HG03066 (cell line): ENCODE data around the gene TTC39A.

ENCODE experiments used
- ATAC-seq: cut with Tn5 transposase; IDR thresholded peaks from one replicate; pipeline ENCODE4 v1.9.1; 2021; ENCODE audit warnings: low read depth; ENCODE audit not compliant: unreplicated experiment

The TTC39A gene

GRCh38 chr1:51330331-51331201 is at the start of gene TTC39A:
Gene TTC39A, minus strand, starts transcription at chr1:51330562. Its CDS starts 85 bp downstream, at chr1:51330477.
- ATAC-seq: no peak

- no peak for ATAC-seq
Observed at GRCh38 chr1:51378871-51379270, 48.5 kb upstream of the TTC39A start.

GRCh38 chr1:51373898-51374297 is 43.5 kb upstream of the TTC39A start:
- ATAC-seq: no peak

- no peak for ATAC-seq
Observed at GRCh38 chr1:51372561-51372960, 42.2 kb upstream of the TTC39A start.

- no peak for ATAC-seq
Observed at GRCh38 chr1:51369171-51369570, 38.8 kb upstream of the TTC39A start.

- ATAC-seq: no peak
Observed at GRCh38 chr1:51365774-51366173, 35.4 kb upstream of the TTC39A start.

- ATAC-seq: no peak
Observed at GRCh38 chr1:51359879-51360278, 29.5 kb upstream of the TTC39A start.

GRCh38 chr1:51355382-51355781 is 25.0 kb upstream of the TTC39A start:
- no peak for ATAC-seq

GRCh38 chr1:51354416-51354815 is 24.1 kb upstream of the TTC39A start:
- ATAC-seq: no peak

GRCh38 chr1:51351907-51352306 is 21.5 kb upstream of the TTC39A start:
- ATAC-seq: no peak

- no peak for ATAC-seq
Observed at GRCh38 chr1:51349862-51350261, 19.5 kb upstream of the TTC39A start.

- no peak for ATAC-seq
Observed at GRCh38 chr1:51348147-51348527, 17.8 kb upstream of the TTC39A start.

- no peak for ATAC-seq
Observed at GRCh38 chr1:51347398-51348146, 17.2 kb upstream of the TTC39A start.

GRCh38 chr1:51346086-51346942 is 16.0 kb upstream of the TTC39A start:
- ATAC-seq: no peak

GRCh38 chr1:51345300-51345687 is 14.9 kb upstream of the TTC39A start:
- ATAC-seq: no peak

- ATAC-seq: no peak
Observed at GRCh38 chr1:51344602-51345299, 14.4 kb upstream of the TTC39A start.

GRCh38 chr1:51344276-51344601 is 13.9 kb upstream of the TTC39A start:
- no peak for ATAC-seq

GRCh38 chr1:51343624-51344023 is 13.3 kb upstream of the TTC39A start:
- no peak for ATAC-seq

- ATAC-seq: no peak
Observed at GRCh38 chr1:51342591-51343206, 12.3 kb upstream of the TTC39A start.

GRCh38 chr1:51341876-51342496 is 11.6 kb upstream of the TTC39A start:
- no peak for ATAC-seq
